ENCODE data around the gene CHD1L. TPM values are rescaled to one million over a fixed set of nuclear protein-coding genes. Genes with fewer than 3 reads are reported as not detected.
"Not testable (repeated sequence)": the region's sequence is repeated elsewhere in the genome, so short reads cannot be mapped to it uniquely, and the experiment has no call there.

The CHD1L gene
- total RNA-seq, 1 donor from 2014 or later = 65.4 TPM

GRCh38 chr1:147264158-147264768 lies 21.8 kb downstream of the CHD1L start:
- intact Hi-C loops (cut with micrococcal nuclease) = no loop called here

- intact Hi-C loops (cut with micrococcal nuclease) = no loop called here
Measured at GRCh38 chr1:147266381-147266780, 23.9 kb downstream of the CHD1L start.

- intact Hi-C loops (cut with micrococcal nuclease) = no loop called here
Measured at GRCh38 chr1:147267711-147268110, 25.2 kb downstream of the CHD1L start.

- intact Hi-C loops (cut with micrococcal nuclease) = no loop called here
Measured at GRCh38 chr1:147270721-147271120, 28.2 kb downstream of the CHD1L start.

- intact Hi-C loops (cut with micrococcal nuclease) = loop anchor here (2.0 kb wide), 1 partner anchor 223 kb away; no protein-coding TSS in a partner anchor
Measured at GRCh38 chr1:147272042-147272441, 29.6 kb downstream of the CHD1L start.

GRCh38 chr1:147273409-147274336 lies 31.2 kb downstream of the CHD1L start:
- intact Hi-C loops (cut with micrococcal nuclease) = loop anchor here (1.0 to 2.0 kb wide), 2 partner anchors 117 to 221 kb away; no protein-coding TSS in a partner anchor

GRCh38 chr1:147281950-147282349 lies 39.5 kb downstream of the CHD1L start:
- intact Hi-C loops (cut with micrococcal nuclease) = no loop called here

GRCh38 chr1:147283011-147283410 lies 40.5 kb downstream of the CHD1L start:
- intact Hi-C loops (cut with micrococcal nuclease) = no loop called here

- intact Hi-C loops (cut with micrococcal nuclease) = no loop called here
Measured at GRCh38 chr1:147287133-147287865, 44.8 kb downstream of the CHD1L start.

GRCh38 chr1:147292012-147292411 lies 49.5 kb downstream of the CHD1L start:
- intact Hi-C loops (cut with micrococcal nuclease) = no loop called here

GRCh38 chr1:147292631-147293251 lies 50.3 kb downstream of the CHD1L start:
- intact Hi-C loops (cut with micrococcal nuclease) = no loop called here

GRCh38 chr1:147297438-147297837 lies 55.0 kb downstream of the CHD1L start:
- intact Hi-C loops (cut with micrococcal nuclease) = no loop called here

GRCh38 chr1:147305803-147306202 lies 63.3 kb downstream of the CHD1L start:
- intact Hi-C loops (cut with micrococcal nuclease) = not testable (repeated sequence)

GRCh38 chr1:147316968-147317367 lies 74.5 kb downstream of the CHD1L start:
- intact Hi-C loops (cut with micrococcal nuclease) = no loop called here

GRCh38 chr1:147326933-147327687 lies 84.6 kb downstream of the CHD1L start:
- intact Hi-C loops (cut with micrococcal nuclease) = not testable (repeated sequence)

- intact Hi-C loops (cut with micrococcal nuclease) = no loop called here
Measured at GRCh38 chr1:147334292-147334691, 91.8 kb downstream of the CHD1L start.

GRCh38 chr1:147336291-147336690 lies 93.8 kb downstream of the CHD1L start:
- intact Hi-C loops (cut with micrococcal nuclease) = no loop called here

- intact Hi-C loops (cut with micrococcal nuclease) = no loop called here
Measured at GRCh38 chr1:147337040-147337630, 94.7 kb downstream of the CHD1L start.

GRCh38 chr1:147338571-147338970 lies 96.1 kb downstream of the CHD1L start:
- intact Hi-C loops (cut with micrococcal nuclease) = no loop called here

- intact Hi-C loops (cut with micrococcal nuclease) = no loop called here
Measured at GRCh38 chr1:147341246-147341645, 98.8 kb downstream of the CHD1L start.
